A172 (cell line): ENCODE data around the gene NSUN6. TPM values are rescaled to one million over a fixed set of nuclear protein-coding genes. Genes with fewer than 3 reads are reported as not detected.
"Not testable (repeated sequence)": the region's sequence is repeated elsewhere in the genome, so short reads cannot be mapped to it uniquely, and the experiment has no call there.

Source experiments
- DNase-seq: peaks from one replicate; pipeline ENCODE4 v3.0.0-alpha.2; 2015; ENCODE audit warnings: low spot score
- total RNA-seq: library from RNA; depleted of rRNA; stranded (reverse); fragments of >200 nt; shearing (Covaris generic); gene quantifications from 2 replicates; pipeline ENCODE4 v1.2.3, GENCODE V29; 2014

Gene NSUN6
- total RNA-seq, 1 experiment from 2014 or later = 11.9 TPM

GRCh38 chr10:18607503-18608378, 43.6 kb downstream of the NSUN6 start:
- peak; percentile 78 for DNase-seq

GRCh38 chr10:18606051-18606695, 45.2 kb downstream of the NSUN6 start:
- no peak for DNase-seq

- DNase-seq = no peak
These were observed 50.1 kb downstream of the NSUN6 start for GRCh38 chr10:18601321-18601720.

GRCh38 chr10:18599392-18599791, 52.0 kb downstream of the NSUN6 start:
- no peak for DNase-seq

- no peak for DNase-seq
These were observed 56.7 kb downstream of the NSUN6 start for GRCh38 chr10:18594574-18595156.

- DNase-seq = not testable (repeated sequence)
These were observed 60.2 kb downstream of the NSUN6 start for GRCh38 chr10:18591141-18591540.

- DNase-seq = not testable (repeated sequence)
These were observed 64.8 kb downstream of the NSUN6 start for GRCh38 chr10:18586637-18587036.

- DNase-seq = no peak
These were observed 67.7 kb downstream of the NSUN6 start for GRCh38 chr10:18583575-18584270.

- DNase-seq = peak; percentile 79
These were observed 68.6 kb downstream of the NSUN6 start for GRCh38 chr10:18582803-18583202.

- DNase-seq = no peak
These were observed 73.3 kb downstream of the NSUN6 start for GRCh38 chr10:18577823-18578685.

GRCh38 chr10:18576586-18576985, 74.8 kb downstream of the NSUN6 start:
- DNase-seq = no peak

GRCh38 chr10:18572959-18573561, 78.3 kb downstream of the NSUN6 start:
- DNase-seq = no peak

- DNase-seq = no peak
These were observed 79.6 kb downstream of the NSUN6 start for GRCh38 chr10:18571780-18572179.

GRCh38 chr10:18571076-18571475, 80.3 kb downstream of the NSUN6 start:
- no peak for DNase-seq

GRCh38 chr10:18570386-18570785, 81.0 kb downstream of the NSUN6 start:
- DNase-seq = not testable (repeated sequence)

GRCh38 chr10:18567343-18567856, 84.0 kb downstream of the NSUN6 start:
- DNase-seq = no peak

- no peak for DNase-seq
These were observed 85.2 kb downstream of the NSUN6 start for GRCh38 chr10:18566177-18566576.

- no peak for DNase-seq
These were observed 86.4 kb downstream of the NSUN6 start for GRCh38 chr10:18565006-18565405.

- no peak for DNase-seq
These were observed 88.2 kb downstream of the NSUN6 start for GRCh38 chr10:18563003-18563726.
